Right renal cortex interstitium (tissue), 3 donors: Measurements from ENCODE around the gene ITGB2. TPM values are rescaled to one million over a fixed set of nuclear protein-coding genes. Genes with fewer than 3 reads are reported as not detected.

Source experiments
- DNase-seq, 3 donors: peaks; one replicate each; pipeline ENCODE4 v3.0.0-alpha.2; 2013; ENCODE audit warnings: low read depth in 3 of 3, low spot score in 2 of 3
- polyA plus RNA-seq, 3 donors: library from polyadenylated mRNA; unstranded; fragments of 120-200 nt; gene quantifications; one replicate each; pipeline ENCODE4 v1.2.1, GENCODE V29; 2013; ENCODE audit not compliant: insufficient read length in 3 of 3

The ITGB2 gene
- polyA plus RNA-seq, 3 donors = 7.4 to 16.0 (median 8.1) TPM

- no peak for DNase-seq
Measured at GRCh38 chr21:44850905-44851657, 69.6 kb downstream of the ITGB2 start.

GRCh38 chr21:44850208-44850800 lies 70.4 kb downstream of the ITGB2 start:
- no peak for DNase-seq

- DNase-seq = no peak
Measured at GRCh38 chr21:44849616-44850130, 71.0 kb downstream of the ITGB2 start.

- DNase-seq = no peak
Measured at GRCh38 chr21:44848821-44849521, 71.7 kb downstream of the ITGB2 start.

GRCh38 chr21:44847261-44848056 lies 73.2 kb downstream of the ITGB2 start:
- DNase-seq = no peak

GRCh38 chr21:44846485-44847260 lies 74.0 kb downstream of the ITGB2 start:
- DNase-seq = no peak

- DNase-seq = no peak
Measured at GRCh38 chr21:44846224-44846484, 74.5 kb downstream of the ITGB2 start.

- peak in 1 of 3 donors; percentile 31 for DNase-seq
Measured at GRCh38 chr21:44845418-44846223, 75.1 kb downstream of the ITGB2 start.

GRCh38 chr21:44844256-44844655 lies 76.4 kb downstream of the ITGB2 start:
- DNase-seq = no peak

GRCh38 chr21:44842721-44843445 lies 77.8 kb downstream of the ITGB2 start:
- no peak for DNase-seq

- no peak for DNase-seq
Measured at GRCh38 chr21:44842087-44842486, 78.6 kb downstream of the ITGB2 start.

GRCh38 chr21:44840771-44841170 lies 79.9 kb downstream of the ITGB2 start:
- no peak for DNase-seq

GRCh38 chr21:44838951-44839350 lies 81.7 kb downstream of the ITGB2 start:
- DNase-seq = no peak

GRCh38 chr21:44838039-44838895 lies 82.4 kb downstream of the ITGB2 start:
- DNase-seq = no peak

GRCh38 chr21:44837537-44837936 lies 83.2 kb downstream of the ITGB2 start:
- DNase-seq = no peak

GRCh38 chr21:44836666-44837471 lies 83.8 kb downstream of the ITGB2 start:
- no peak for DNase-seq

- no peak for DNase-seq
Measured at GRCh38 chr21:44836349-44836665, 84.4 kb downstream of the ITGB2 start.
